ENCODE results near the gene COIL. TPM values are rescaled to one million over a fixed set of nuclear protein-coding genes. Genes with fewer than 3 reads are reported as not detected.

The COIL gene
- total and polyA plus RNA-seq, 3 experiments from 2014 or later = 13.4 to 23.5 (median 22.3) TPM

DNA sequence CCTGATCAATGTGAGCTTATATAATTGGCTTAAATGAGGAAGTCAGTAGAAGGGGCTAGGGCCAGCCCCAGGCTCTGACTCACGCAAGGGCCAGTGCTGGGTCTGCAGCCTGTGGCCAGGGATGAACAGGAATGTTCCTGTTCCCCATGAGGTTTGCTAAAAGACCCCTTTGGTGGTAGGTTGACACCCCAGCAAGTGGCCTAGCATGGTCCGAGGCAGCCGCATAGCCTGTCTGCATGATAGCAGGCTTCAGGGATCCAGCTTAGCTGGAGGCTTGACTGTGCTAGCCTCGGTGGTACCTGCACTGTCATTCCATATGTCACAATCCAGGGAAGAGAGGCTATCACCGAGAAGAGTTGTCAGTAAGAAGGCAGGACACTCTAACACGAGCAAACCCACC is 70.5 kb downstream of the COIL start:
- Mint-ChIP-seq H3K27ac (no peak overlapping the region), H3K4me3 (no peak overlapping the region), H3K4me1 (peaks cover 0 to 5% (median 0%) of the 10 kb centered on the region in 3 donors), H3K9me3 (peaks cover 0 to 8% (median 6%) of the 10 kb centered on the region in 5 donors), H3K36me3 (peaks cover 35 to 84% (median 51%) of the 10 kb centered on the region in 3 donors), H3K27me3 (no peaks in the 10 kb centered on the region)
- no peak overlapping the region for H3K4me3 ChIP-seq (ENCODE audit: low read length)
- no peak overlapping the region for H3K27ac ChIP-seq (ENCODE audit: low read depth, low read length)
- DNase-seq = no peak
- ChIA-PET POLR2A (no interaction called here), CTCF (interaction anchor here (0.9 to 1.2 kb wide), 3 partner anchors 8 to 49 kb away, joined by 3 to 6 read pairs (median 3); partner anchors contain the start of gene TRIM25)
- H3K36me3 ChIP-seq (ENCODE audit: insufficient read depth, low read length) = peaks cover 20% of the 10 kb centered on the region
- H3K9me3 ChIP-seq (ENCODE audit: low read length) = peaks cover 3% of the 10 kb centered on the region
- H3K4me1 ChIP-seq (ENCODE audit: insufficient read depth, low read length) = no peaks in the 10 kb centered on the region
- H3K27me3 ChIP-seq (ENCODE audit: insufficient read depth, low read length, poor library complexity, severe bottlenecking) = no peaks in the 10 kb centered on the region

Other genes starting within 250 kb of the COIL start
- 1 to 10 TPM; 3.2 to 4.6 TPM for gene C17orf67, start 127.1 kb downstream of the COIL start, total RNA-seq
- 2.5 TPM for gene C17orf67, start 127.1 kb downstream of the COIL start, polyA plus RNA-seq
- 10 to 100 TPM; 26.7 to 30.5 TPM for gene DGKE, start 126.9 kb downstream of the COIL start, total RNA-seq
- 4.9 TPM for gene DGKE, start 126.9 kb downstream of the COIL start, polyA plus RNA-seq
- gene TRIM25, start 47.0 kb downstream of the COIL start, total RNA-seq = 10 to 100 TPM; 47.6 to 49.2 TPM
- gene TRIM25, start 47.0 kb downstream of the COIL start, polyA plus RNA-seq = 7.6 TPM
- gene SCPEP1, start 17.1 kb upstream of the COIL start, total RNA-seq = 10 to 100 TPM; 26.6 to 27.4 TPM
- 23.4 TPM for gene SCPEP1, start 17.1 kb upstream of the COIL start, polyA plus RNA-seq
- gene AKAP1, start 124.2 kb upstream of the COIL start, total RNA-seq = 10 to 100 TPM; 48.2 to 49.7 TPM
- 22.2 TPM for gene AKAP1, start 124.2 kb upstream of the COIL start, polyA plus RNA-seq